Measurements from ENCODE around the gene TMEM54. TPM values are rescaled to one million over a fixed set of nuclear protein-coding genes. Genes with fewer than 3 reads are reported as not detected.

The TMEM54 gene
- total RNA-seq, 1 donor from 2014 or later = 0.44 TPM

GRCh38 chr1:32863881-32864245, 37.3 kb downstream of the TMEM54 start:
- Mint-ChIP-seq H3K4me1 (no peaks in the 10 kb centered on the region), H3K4me3 (no peak overlapping the region)
- CTCF ChIA-PET = interaction anchor here (1.1 kb wide), 1 partner anchor 9 kb away, joined by 4 read pairs; no protein-coding TSS in a partner anchor

DNA sequence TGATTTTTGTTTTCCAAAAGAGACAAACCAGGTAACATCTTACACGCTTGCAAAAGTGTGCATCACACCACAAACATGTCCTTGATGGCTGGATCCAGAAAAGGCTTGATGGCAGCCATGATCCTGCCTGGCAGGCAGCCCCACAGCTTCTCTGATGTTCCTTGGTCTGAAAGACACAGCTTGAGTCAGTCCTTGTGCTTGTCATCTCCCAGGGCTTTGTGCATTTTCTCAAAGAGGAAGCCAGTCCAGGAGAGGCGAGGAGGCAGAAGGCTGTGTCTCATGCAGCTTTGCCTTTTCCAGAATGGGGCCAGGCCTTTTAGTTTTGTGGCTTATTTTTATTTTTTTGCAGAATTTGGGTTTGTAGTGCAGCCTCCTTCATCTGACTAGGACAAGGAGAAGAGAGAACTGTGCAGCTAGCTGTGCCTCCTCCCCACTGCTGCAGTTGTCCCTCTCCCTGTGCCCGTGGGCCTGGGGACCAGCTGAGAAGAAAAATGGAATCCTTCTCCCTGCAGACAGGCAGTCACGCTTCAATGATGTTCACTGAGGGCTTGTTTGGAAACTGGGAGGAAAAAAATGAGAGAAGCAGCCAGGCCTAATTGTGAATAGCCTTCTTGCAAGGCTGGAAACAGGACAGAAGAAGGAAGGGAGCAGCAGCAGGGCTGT, 37.8 kb downstream of the TMEM54 start:
- Mint-ChIP-seq H3K4me3 (no peak overlapping the region), H3K9me3 (no peaks in the 10 kb centered on the region), H3K36me3 (ENCODE audit: low read depth) (peaks cover 44% of the 10 kb centered on the region), H3K27ac (no peak overlapping the region), H3K27me3 (no peaks in the 10 kb centered on the region), H3K4me1 (no peaks in the 10 kb centered on the region)
- ChIA-PET POLR2A (interaction anchor here (0.5 kb wide), 1 partner anchor 56 kb away, joined by 3 read pairs; no protein-coding TSS in a partner anchor), CTCF (interaction anchor here (1.1 kb wide), 1 partner anchor 9 kb away, joined by 4 read pairs; no protein-coding TSS in a partner anchor)
- DNase-seq = no peak
- TF ChIP-seq CTCF (IDR thresholded peaks at IDR 0.05) = no peak
- intact Hi-C loops (cut with micrococcal nuclease) = no loop called here
- no peak for ATAC-seq (ENCODE audit: low read depth)

More at GRCh38 chr1:32863881-32864245, 37.3 kb downstream of the TMEM54 start:
- intact Hi-C loops (cut with micrococcal nuclease) = no loop called here
- ATAC-seq (ENCODE audit: low read depth) (no peak), DNase-seq (no peak)
- Mint-ChIP-seq H3K27ac (no peak overlapping the region), H3K27me3 (no peaks in the 10 kb centered on the region), H3K36me3 (ENCODE audit: low read depth) (peaks cover 43% of the 10 kb centered on the region), H3K9me3 (no peaks in the 10 kb centered on the region)
- POLR2A ChIA-PET = interaction anchor here (0.5 kb wide), 1 partner anchor 57 kb away, joined by 3 read pairs; no protein-coding TSS in a partner anchor
- TF ChIP-seq CTCF (IDR thresholded peaks at IDR 0.05) = no peak

GRCh38 chr1:32861904-32862695, 39.1 kb downstream of the TMEM54 start:
- intact Hi-C loops (cut with micrococcal nuclease) = no loop called here
- ATAC-seq (ENCODE audit: low read depth) = no peak
- CTCF ChIA-PET = interaction anchor here (1.6 kb wide), 1 partner anchor 150 kb away, joined by 3 read pairs; no protein-coding TSS in a partner anchor

DNA sequence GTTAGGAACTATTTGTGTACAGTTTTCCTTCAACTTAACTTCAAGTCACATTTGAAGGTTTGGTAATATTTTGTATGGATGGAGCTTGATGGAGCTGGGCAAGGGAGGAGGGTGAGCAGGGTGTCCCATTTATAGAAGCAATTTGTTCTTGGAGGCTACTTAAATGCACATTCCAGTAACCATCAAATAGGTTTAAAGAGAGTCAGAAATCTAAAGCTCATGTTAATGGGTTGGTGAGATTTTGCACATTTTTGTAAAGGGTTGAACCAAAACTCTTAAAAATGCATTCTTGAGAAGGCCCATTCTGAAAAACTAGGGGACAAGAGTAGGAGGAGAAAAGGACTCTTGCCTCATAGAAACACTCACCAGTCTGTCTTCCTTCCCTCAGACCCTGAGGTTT, 40.6 kb downstream of the TMEM54 start:
- Mint-ChIP-seq H3K9me3 (no peaks in the 10 kb centered on the region), H3K4me1 (no peaks in the 10 kb centered on the region), H3K36me3 (ENCODE audit: low read depth) (peaks cover 64% of the 10 kb centered on the region), H3K4me3 (no peak overlapping the region), H3K27ac (no peak overlapping the region), H3K27me3 (no peaks in the 10 kb centered on the region)
- CTCF ChIA-PET = no interaction called here
- ATAC-seq (ENCODE audit: low read depth) = no peak
- intact Hi-C loops (cut with micrococcal nuclease) = no loop called here
- POLR2A ChIA-PET = no interaction called here
- no peak for TF ChIP-seq CTCF (IDR thresholded peaks at IDR 0.05)
- DNase-seq = no peak

More at GRCh38 chr1:32861904-32862695, 39.1 kb downstream of the TMEM54 start:
- TF ChIP-seq CTCF (IDR thresholded peaks at IDR 0.05) = no peak
- no peak for DNase-seq
- Mint-ChIP-seq H3K4me1 (no peaks in the 10 kb centered on the region), H3K36me3 (ENCODE audit: low read depth) (peaks cover 54% of the 10 kb centered on the region), H3K27ac (no peak overlapping the region), H3K27me3 (no peaks in the 10 kb centered on the region), H3K4me3 (no peak overlapping the region), H3K9me3 (no peaks in the 10 kb centered on the region)
- POLR2A ChIA-PET = interaction anchor here (0.6 kb wide), 2 partner anchors 41 to 60 kb away, joined by 3 to 6 read pairs; no protein-coding TSS in a partner anchor

- H3K9me3 Mint-ChIP-seq = no peaks in the 10 kb centered on the region
- H3K4me1 Mint-ChIP-seq = no peaks in the 10 kb centered on the region
- H3K27ac Mint-ChIP-seq = no peak overlapping the region
- TF ChIP-seq CTCF (IDR thresholded peaks at IDR 0.05) = no peak
- intact Hi-C loops (cut with micrococcal nuclease) = no loop called here
- no peak overlapping the region for H3K4me3 Mint-ChIP-seq
- H3K36me3 Mint-ChIP-seq (ENCODE audit: low read depth) = peaks cover 70% of the 10 kb centered on the region
- no peak for DNase-seq
- ChIA-PET CTCF (no interaction called here), POLR2A (interaction anchor here (0.7 kb wide), 1 partner anchor 25 kb away, joined by 5 read pairs; no protein-coding TSS in a partner anchor)
- no peak for ATAC-seq (ENCODE audit: low read depth)
- no peaks in the 10 kb centered on the region for H3K27me3 Mint-ChIP-seq
Observed at GRCh38 chr1:32859915-32860314, 41.3 kb downstream of the TMEM54 start.

Data from activated B cell treated with CpG ODN at 0.5 μM for 24 hours (primary cell).